ENCODE results near the gene HOXA11.

GRCh38 chr7:27188386-27189294 is 3.6 kb upstream of the HOXA11 start:
- no peak for TF ChIP-seq CTCF (IDR thresholded peaks at IDR 0.05 in 4 of 5, conservative IDR thresholded peaks at IDR 0.05 in 1 of 5)
- no peak for TF ChIP-seq POLR2A (IDR thresholded peaks at IDR 0.05)

All from gastrocnemius medialis (tissue), 4 donors.